GM12874 (cell line): ENCODE measurements around the gene RAET1E.

Experiments used
- CTCF ChIP-seq: IDR thresholded peaks from 2 replicates; pipeline ENCODE4 v1.5.1; 2011; ENCODE audit warnings: low read depth, mild to moderate bottlenecking, control low read depth, low read length, moderate library complexity; ENCODE audit not compliant: insufficient read depth

The RAET1E gene

GRCh38 chr6:149855040-149855654 is 42.8 kb downstream of the RAET1E start:
- no peak for TF ChIP-seq CTCF

- TF ChIP-seq CTCF, result no peak
Observed at GRCh38 chr6:149854532-149854931, 43.4 kb downstream of the RAET1E start.

GRCh38 chr6:149852881-149853280 is 45.0 kb downstream of the RAET1E start:
- TF ChIP-seq CTCF, result no peak

GRCh38 chr6:149852180-149852579 is 45.7 kb downstream of the RAET1E start:
- TF ChIP-seq CTCF, result no peak

- no peak for TF ChIP-seq CTCF
Observed at GRCh38 chr6:149851461-149852110, 46.3 kb downstream of the RAET1E start.
